Measurements from ENCODE around the gene CCL16. TPM values are rescaled to one million over a fixed set of nuclear protein-coding genes. Genes with fewer than 3 reads are reported as not detected.

CCL16 gene
- total and polyA plus RNA-seq, 2 of the 8 experiments (the other 6 are each of a cell fraction or from before 2014, with no cell fraction given): not detected

GRCh38 chr17:35978346-35978745 lies 3.0 kb downstream of the CCL16 start:
- Histone ChIP-seq H3K18ac (ENCODE audit: extremely low read depth, low read length) (no peak overlapping the region), H3K79me2 (ENCODE audit: control insufficient read depth in 1 of 2, insufficient read depth in 2 of 2, low read length in 2 of 2) (no peaks in the 10 kb centered on the region), H3K27ac (ENCODE audit: low read depth, low read length) (no peak overlapping the region), H2BK12ac (ENCODE audit: low read depth, low read length) (no peak overlapping the region), H2BK15ac (ENCODE audit: low read length) (no peak overlapping the region), H3K14ac (ENCODE audit: insufficient read length) (no peak overlapping the region), H4K91ac (replicated peaks; ENCODE audit: insufficient read length, low read length) (no peak overlapping the region), H3K27me3 (replicated peaks in 1 of 4; ENCODE audit: control insufficient read depth in 3 of 4, extremely low read depth in 1 of 4, insufficient read depth in 3 of 4, low read length in 3 of 4) (no peaks in the 10 kb centered on the region), H3K9me3 (ENCODE audit: insufficient read depth in 2 of 2, low read depth in 1 of 2, low read length in 1 of 2) (no peaks in the 10 kb centered on the region), H3K4me3 (ENCODE audit: extremely low read depth in 1 of 4, insufficient read depth in 2 of 4, low read depth in 3 of 4, low read length in 4 of 4) (no peak overlapping the region), H3K79me1 (ENCODE audit: low read depth, low read length) (no peaks in the 10 kb centered on the region), H3K4me2 (ENCODE audit: insufficient read depth in 1 of 2, low read depth in 2 of 2, low read length in 2 of 2) (no peak overlapping the region), H3K9ac (replicated peaks in 1 of 4; ENCODE audit: extremely low read depth in 1 of 4, low read depth in 3 of 4, low read length in 3 of 4) (no peak overlapping the region), H3K23me2 (ENCODE audit: low read depth, low read length) (no peaks in the 10 kb centered on the region), H3K23ac (ENCODE audit: insufficient read length) (no peak overlapping the region), H2BK5ac (ENCODE audit: low read depth, low read length) (no peak overlapping the region), H3K36me3 (ENCODE audit: control insufficient read depth in 2 of 4, insufficient read depth in 4 of 4, low read length in 3 of 4) (no peaks in the 10 kb centered on the region), H2BK20ac (ENCODE audit: low read length) (no peak overlapping the region), H3K4me1 (replicated peaks in 1 of 4; ENCODE audit: control insufficient read depth in 3 of 4, insufficient read depth in 4 of 4, low read length in 3 of 4) (no peaks in the 10 kb centered on the region), H4K5ac (ENCODE audit: insufficient read length, low read depth, low read length) (no peak overlapping the region), H2AK5ac (ENCODE audit: low read depth, low read length) (no peak overlapping the region), H4K8ac (ENCODE audit: extremely low read depth, insufficient read depth, low read length) (no peak overlapping the region), H3K56ac (replicated peaks; ENCODE audit: insufficient read length, low read depth, low read length) (no peak overlapping the region), H3K4ac (replicated peaks; ENCODE audit: insufficient read length, low read depth, low read length) (no peak overlapping the region), H4K20me1 (replicated peaks in 1 of 2; ENCODE audit: control insufficient read depth in 1 of 2, insufficient read depth in 2 of 2, low read length in 2 of 2) (no peaks in the 10 kb centered on the region), H2AFZ (ENCODE audit: low read length) (no peak overlapping the region), H2BK120ac (replicated peaks; ENCODE audit: low read depth, low read length) (no peak overlapping the region)
- POLR2A ChIA-PET (ENCODE audit: partially characterized antibody): no interaction called here
- CTCF ChIA-PET (ENCODE audit: partially characterized antibody): interaction anchor here (0.5 to 7.2 kb wide), 5 partner anchors 9 to 171 kb away, joined by 3 to 33 read pairs (median 8); no protein-coding TSS in a partner anchor
- DNase-seq (ENCODE audit: low read depth in 1 of 2, low spot score in 2 of 2) (no peak), FAIRE-seq (no peak)
- TF ChIP-seq POLR2A (IDR thresholded peaks at IDR 0.05; ENCODE audit: control extremely low read depth in 1 of 2, low read depth in 2 of 2, low read length in 2 of 2) (no peak), E2F6 (IDR thresholded peaks at IDR 0.05) (no peak), KDM4A (IDR thresholded peaks at IDR 0.05; ENCODE audit: low read depth, low read length, severe bottlenecking) (no peak), POU5F1 (IDR thresholded peaks at IDR 0.05; ENCODE audit: low read depth, low read length) (no peak), GABPA (IDR thresholded peaks at IDR 0.05; ENCODE audit: borderline replicate concordance, insufficient read depth, low read length) (no peak), CREB1 (IDR thresholded peaks at IDR 0.05) (no peak), SIN3A (conservative IDR thresholded peaks at IDR 0.05 in 1 of 2, IDR thresholded peaks at IDR 0.05 in 1 of 2; ENCODE audit: low read depth in 1 of 2, low read length in 2 of 2) (no peak), JUND (IDR thresholded peaks at IDR 0.05; ENCODE audit: low read length) (no peak), SAP30 (IDR thresholded peaks at IDR 0.05; ENCODE audit: insufficient read depth, insufficient replicate concordance, low read length) (no peak), BRCA1 (IDR thresholded peaks at IDR 0.05; ENCODE audit: low read depth, low read length) (no peak), RAD21 (IDR thresholded peaks at IDR 0.05 in 1 of 2, conservative IDR thresholded peaks at IDR 0.05 in 1 of 2; ENCODE audit: low read depth in 2 of 2, low read length in 2 of 2) (no peak), EGR1 (IDR thresholded peaks at IDR 0.05; ENCODE audit: borderline replicate concordance, low read depth, low read length) (no peak), TAF7 (optimal IDR thresholded peaks at IDR 0.05; ENCODE audit: borderline replicate concordance, low read depth, low read length) (no peak), HDAC6 (IDR thresholded peaks at IDR 0.05; ENCODE audit: low read depth, low read length) (no peak)
- 96% methylated on average over 3 of the region's 3 CpGs; no CpG with 5 or more reads in 1 of the 2 experiments for WGBS, 2 experiments (ENCODE audit: extremely low coverage in 1 of 2, insufficient coverage in 1 of 2, insufficient read length in 1 of 2, insufficient replicate concordance in 2 of 2, low coverage in 1 of 2, low lambda C conversion rate in 2 of 2, missing lambda C conversion rate in 1 of 2)

All from H1 (cell line).